T-helper 1 cell treated with Interleukin-12 subunit alpha and Interleukin-12 subunit beta and Interleukin-4 antibody, amounts not matched to agents 30 ng/mL and 1 ng/mL, for 36 hours (primary cell): Measurements from ENCODE around the gene TRAF1. TPM values are rescaled to one million over a fixed set of nuclear protein-coding genes. Genes with fewer than 3 reads are reported as not detected.

Source experiments
- intact Hi-C: fragments of 100-400 bp; cut with micrococcal nuclease; formaldehyde crosslinking; loops from one replicate; pipeline ENCODE4 v1.15.1; 2024
- total RNA-seq: library from RNA; stranded (reverse); gene quantifications from 2 replicates; pipeline ENCODE4 v1.2.3, GENCODE V29; 2022

Gene TRAF1
- total RNA-seq, 1 donor from 2014 or later = 97.7 TPM

GRCh38 chr9:120874226-120875194 is 52.1 kb downstream of the TRAF1 start:
- intact Hi-C loops = no loop called here

DNA sequence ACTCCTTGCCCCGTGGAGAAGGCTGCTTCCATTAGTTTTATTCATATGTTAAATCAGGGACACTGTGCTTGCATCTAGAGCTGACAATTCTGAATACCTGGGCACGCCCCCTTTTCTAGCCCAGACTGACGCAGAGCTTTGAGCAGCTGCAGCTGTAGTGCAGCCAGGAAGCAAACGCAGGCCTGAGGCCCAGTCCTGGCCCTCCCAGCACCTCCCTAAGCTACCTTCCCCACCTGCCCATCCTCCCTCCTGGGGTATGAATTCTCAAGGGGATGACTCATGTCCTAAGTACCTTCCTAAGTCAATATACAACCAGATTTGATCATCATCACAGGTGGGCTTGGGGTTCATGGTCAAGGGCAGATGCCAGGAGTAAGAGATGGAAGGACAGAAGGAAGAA is 53.1 kb downstream of the TRAF1 start:
- intact Hi-C loops = no loop called here

DNA sequence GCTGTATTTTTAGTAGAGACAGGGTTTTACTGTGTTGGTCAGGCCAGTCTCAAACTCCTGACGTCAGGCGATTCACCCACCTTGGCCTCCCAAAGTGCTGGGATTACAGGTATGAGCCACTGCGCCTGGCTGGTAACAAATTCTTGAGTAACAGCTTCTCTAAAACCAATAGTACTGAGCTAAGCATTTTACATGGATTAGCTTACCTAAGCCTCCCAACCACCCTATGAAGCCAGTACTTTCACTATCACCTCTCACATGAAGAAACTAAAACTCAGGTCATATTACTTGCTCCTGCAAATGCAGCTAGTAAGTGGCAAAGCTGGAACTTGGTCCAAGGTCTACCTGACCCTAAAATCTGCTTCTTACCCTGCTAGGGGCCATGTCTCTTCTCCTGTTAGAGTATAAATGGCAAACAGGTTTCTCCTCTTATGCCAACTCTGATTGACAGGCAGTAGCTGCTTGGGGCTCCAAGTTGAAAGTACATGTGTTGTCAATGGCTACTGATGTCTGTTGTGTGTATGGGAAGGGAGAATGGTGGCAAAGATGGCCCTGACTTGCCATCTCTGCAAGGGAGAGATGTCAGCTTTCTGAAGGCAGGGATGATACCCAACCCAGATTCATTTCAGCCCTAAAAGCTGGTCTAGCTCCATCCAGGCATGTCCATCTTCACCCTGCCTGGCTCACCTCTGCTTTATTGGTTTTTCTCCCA is 53.6 kb downstream of the TRAF1 start:
- intact Hi-C loops = no loop called here

- intact Hi-C loops = no loop called here
Observed at GRCh38 chr9:120870206-120870605, 56.4 kb downstream of the TRAF1 start.

- intact Hi-C loops = loop anchor here (2.0 kb wide), 2 partner anchors 59 to 331 kb away; partner anchors contain the start of gene RAB14
Observed at GRCh38 chr9:120869726-120870125, 56.9 kb downstream of the TRAF1 start.

DNA sequence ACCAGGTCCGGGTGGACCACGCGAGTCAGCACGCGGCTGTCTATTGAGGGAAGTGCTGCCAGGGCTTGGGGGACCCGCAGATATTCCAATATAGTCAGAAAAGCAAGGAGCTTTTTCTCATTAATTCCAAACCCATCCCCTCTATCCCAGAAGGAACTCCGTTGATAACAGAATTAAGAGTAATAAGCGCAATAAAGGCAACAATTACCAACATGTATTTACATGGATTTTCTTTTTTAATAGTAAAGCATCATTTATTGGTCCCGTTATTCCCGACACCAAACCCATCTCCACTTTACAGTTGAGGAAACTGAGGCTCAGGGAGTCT is 57.3 kb downstream of the TRAF1 start:
- intact Hi-C loops = loop anchor here (2.0 kb wide), 2 partner anchors 59 to 331 kb away; partner anchors contain the start of gene RAB14

DNA sequence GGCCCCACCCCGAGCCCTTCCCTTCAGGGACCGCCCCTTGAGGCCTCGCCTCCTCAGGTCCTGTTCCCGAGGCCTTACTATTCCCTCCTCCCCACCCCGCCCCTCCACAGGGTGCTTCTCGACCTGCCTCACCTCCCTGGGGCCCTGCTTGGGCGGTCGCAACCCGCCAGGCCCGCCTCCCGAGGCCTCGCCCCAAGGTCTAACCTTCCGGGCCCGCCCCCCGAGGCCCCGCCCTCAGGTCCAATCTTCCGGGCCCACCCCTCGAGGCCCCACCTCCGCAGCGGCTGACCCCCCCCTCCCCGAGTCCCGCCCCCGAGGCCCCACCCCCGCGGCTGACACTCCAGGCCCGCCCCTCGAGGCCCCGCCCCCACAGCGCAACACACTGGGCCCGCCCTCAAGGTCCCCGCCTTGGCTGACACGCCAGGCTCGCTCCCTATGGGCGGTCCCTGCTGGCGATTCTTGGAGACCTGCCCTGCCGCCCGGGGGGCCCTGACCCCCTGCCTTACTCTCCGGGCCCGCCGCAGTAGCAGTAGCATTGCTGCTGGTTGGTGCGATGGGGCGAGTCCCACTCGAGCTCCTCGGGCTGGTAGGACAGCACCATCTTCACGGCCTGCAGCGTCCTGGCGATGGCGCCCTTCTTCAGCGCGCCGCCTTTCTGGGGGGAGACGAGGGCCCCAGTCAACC is 57.8 kb downstream of the TRAF1 start:
- intact Hi-C loops = loop anchor here (1.0 to 2.0 kb wide), 11 partner anchors 7 to 332 kb away; partner anchors contain the start of genes CNTRL, FBXW2, MEGF9 and PSMD5

DNA sequence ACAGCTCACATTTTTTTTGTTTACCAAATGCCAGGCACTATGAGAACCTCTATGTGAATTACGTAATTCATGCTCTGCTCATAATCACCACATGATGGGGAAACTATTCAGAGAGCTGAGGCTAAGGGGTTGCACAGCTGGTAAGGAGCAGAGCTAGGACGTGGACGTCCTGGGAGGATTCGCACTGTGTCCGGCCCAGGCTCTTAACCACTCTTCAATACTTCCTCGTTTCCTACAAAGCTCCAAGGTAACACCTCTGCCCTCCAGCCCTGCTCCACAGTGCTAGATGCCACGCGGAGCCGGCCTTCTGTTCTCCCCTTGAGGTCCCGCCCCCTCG is 58.3 kb downstream of the TRAF1 start:
- intact Hi-C loops = loop anchor here (1.0 to 2.0 kb wide), 11 partner anchors 8 to 332 kb away; partner anchors contain the start of genes CNTRL, FBXW2, MEGF9 and PSMD5

DNA sequence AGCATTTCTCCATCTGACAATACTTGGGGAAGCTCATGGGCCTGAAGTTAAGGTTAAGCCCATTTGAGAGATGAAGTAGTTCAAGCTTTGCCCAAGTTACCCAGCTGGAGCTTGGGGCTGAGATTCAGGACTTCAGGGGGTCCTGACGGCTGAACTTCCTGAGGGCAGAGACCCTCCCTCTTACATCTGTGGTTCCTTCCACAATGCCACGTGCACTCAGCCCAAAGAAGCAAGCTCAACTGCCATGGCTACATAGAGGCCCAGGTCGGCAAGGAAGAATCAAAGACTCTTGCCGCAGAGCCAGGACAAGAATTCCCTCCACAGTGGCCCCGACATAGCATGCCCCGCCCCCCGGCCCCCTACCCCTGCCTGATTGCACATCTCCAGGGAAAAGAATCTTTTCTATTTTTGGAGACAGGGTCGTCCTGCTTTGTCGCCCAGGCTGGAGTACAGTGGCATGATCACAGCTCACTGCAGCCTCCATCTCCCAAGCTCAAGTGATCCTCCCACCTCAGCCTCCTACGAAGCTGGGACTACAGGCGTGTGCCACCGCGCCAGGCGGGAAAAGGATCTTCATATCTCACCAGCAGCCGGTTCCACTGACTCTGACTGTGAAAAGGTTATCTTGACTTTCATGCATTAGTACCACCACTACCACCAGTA is 58.8 kb downstream of the TRAF1 start:
- intact Hi-C loops = loop anchor here (1.0 to 2.0 kb wide), 11 partner anchors 8 to 333 kb away; partner anchors contain the start of genes CNTRL, FBXW2, MEGF9 and PSMD5

DNA sequence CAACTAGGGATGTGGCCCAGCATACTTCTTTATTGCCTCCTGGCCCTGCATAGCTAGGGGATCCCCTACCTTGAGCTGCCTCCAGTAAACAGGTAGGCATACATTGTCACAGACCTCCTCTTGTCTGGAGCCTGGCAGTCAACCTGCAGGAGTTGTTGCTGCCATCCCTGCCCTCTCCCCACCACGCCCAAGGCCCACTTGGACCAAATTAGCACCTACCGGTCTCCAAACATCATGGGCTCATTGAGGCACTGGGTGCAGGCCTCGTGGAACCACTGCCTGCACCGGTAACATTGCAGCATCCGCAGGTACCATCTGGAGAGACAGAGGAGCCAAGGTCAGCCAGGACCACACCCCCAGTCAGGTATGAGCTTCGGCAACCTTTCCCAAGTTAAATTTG is 59.9 kb downstream of the TRAF1 start:
- intact Hi-C loops = no loop called here

- intact Hi-C loops = no loop called here
Observed at GRCh38 chr9:120865809-120866208, 60.8 kb downstream of the TRAF1 start.

GRCh38 chr9:120865176-120865575 is 61.4 kb downstream of the TRAF1 start:
- intact Hi-C loops = no loop called here

- intact Hi-C loops = no loop called here
Observed at GRCh38 chr9:120864719-120865118, 61.9 kb downstream of the TRAF1 start.

DNA sequence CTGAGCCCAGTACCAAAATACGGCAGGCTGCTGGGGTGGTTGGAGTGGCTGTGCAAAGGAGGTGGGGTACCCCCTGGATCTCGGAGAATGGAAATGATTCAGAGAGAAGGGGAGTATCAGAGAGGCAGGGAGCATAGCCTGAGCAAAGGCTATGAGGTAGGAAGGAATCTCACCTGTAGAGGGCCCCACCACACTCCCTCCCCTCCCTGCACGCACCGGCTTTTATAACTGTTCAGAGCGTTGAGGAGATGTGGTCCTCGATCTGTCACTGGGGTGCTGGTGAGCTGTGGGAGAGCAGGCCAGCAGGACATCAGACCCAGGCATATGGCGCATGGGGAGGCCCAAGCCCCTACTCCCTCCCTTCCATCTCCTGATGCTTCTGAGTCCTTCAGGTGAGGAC is 62.8 kb downstream of the TRAF1 start:
- intact Hi-C loops = no loop called here

- intact Hi-C loops = no loop called here
Observed at GRCh38 chr9:120862452-120862851, 64.1 kb downstream of the TRAF1 start.

- intact Hi-C loops = no loop called here
Observed at GRCh38 chr9:120861935-120862334, 64.7 kb downstream of the TRAF1 start.

DNA sequence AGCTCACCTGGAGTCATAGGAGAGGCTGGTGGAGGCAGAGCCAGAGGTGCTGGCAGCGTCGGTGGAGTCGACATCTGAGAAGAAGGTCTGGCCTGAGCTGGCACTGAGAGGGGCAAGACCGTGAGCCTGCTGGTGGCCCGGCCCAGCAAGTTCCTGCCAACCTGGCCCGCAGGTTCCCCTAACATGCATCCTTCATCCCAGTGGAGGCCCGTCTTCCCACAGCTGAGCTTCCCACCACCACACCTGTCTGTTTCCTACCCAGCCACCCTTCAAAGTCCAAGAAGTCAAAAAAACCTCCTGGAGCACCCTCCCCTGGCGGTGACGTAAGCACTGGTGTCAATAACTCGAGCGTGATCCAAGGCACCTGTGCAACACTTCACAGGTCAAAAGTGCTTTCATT is 66.5 kb downstream of the TRAF1 start:
- intact Hi-C loops = no loop called here

- intact Hi-C loops = no loop called here
Observed at GRCh38 chr9:120859361-120859760, 67.2 kb downstream of the TRAF1 start.

- intact Hi-C loops = no loop called here
Observed at GRCh38 chr9:120857902-120858301, 68.7 kb downstream of the TRAF1 start.

DNA sequence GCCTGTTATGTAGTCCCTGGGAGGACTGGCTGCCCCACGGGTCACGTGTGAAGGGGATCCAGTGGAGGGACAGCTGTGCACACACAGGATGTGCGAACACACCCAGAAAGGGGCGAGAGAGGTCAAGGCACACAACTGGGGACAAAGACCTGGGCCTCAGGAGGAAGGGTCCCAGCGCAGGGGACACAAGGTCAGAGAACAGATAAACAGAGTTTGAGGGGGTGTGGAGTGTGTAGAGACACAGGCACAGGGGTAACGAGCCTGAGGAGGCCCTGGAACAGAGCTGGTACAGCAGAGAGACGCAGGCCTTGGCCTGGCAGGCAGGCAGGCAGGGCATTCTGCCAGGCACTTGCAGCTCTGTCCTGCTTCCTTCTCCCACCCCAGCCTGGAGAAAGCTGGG is 69.1 kb downstream of the TRAF1 start:
- intact Hi-C loops = no loop called here

DNA sequence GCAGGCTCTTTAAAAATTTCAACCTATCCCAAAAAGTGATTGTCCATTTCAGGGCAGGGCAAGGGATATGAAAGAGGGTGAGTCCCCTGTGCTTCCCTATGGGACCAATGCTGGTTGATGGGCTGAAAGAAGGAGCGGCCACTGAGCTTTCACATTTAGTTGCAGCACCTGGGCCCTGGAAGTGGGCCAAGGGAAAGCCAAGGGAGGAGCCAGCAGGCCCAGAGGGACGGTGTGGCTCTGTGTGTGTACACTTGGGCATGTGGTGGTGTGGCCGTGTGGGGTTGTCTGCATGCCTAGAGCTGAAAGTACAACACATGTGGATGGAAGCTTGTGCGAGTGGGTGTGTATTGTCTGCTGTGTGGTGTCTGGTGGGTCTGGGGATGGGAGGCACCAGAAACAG is 69.9 kb downstream of the TRAF1 start:
- intact Hi-C loops = no loop called here
